DMS 273 (cell line): ENCODE measurements around the gene SYNPR.
"Not testable (repeated sequence)": the region's sequence is repeated elsewhere in the genome, so short reads cannot be mapped to it uniquely, and the experiment has no call there.

Experiments used
- DNase-seq: peaks from one replicate; lab custom pipeline; 2025; ENCODE audit not compliant: unreplicated experiment; lab: John Stamatoyannopoulos, UW

The SYNPR gene

GRCh38 chr3:63278171-63279004 is at the start of gene SYNPR:
TSS of gene SYNPR (plus strand) at chr3:63278308.
- peak; percentile 79 for DNase-seq

DNA sequence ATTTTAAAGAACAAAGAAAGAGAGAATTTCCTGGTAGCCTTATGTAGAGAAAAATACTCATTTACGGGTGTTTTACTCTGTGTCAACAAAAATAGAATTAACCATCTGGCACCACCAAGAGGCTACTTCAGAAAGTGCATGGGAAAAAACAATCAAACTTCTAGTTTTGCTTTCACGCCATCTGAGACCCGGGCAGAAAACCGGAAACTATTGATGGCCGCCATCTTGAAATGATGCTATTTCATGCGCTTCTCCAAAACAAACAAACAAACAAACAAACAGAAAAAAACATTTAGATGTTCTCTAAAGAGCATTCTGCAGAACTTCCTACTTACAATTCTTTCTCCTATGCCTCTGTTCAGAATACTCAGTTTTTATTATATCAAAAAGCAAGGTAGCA is 49.4 kb upstream of the SYNPR start:
- DNase-seq, result peak; percentile 73

- no peak for DNase-seq
These were observed 48.0 kb upstream of the SYNPR start for GRCh38 chr3:63230146-63230545.

- no peak for DNase-seq
These were observed 46.5 kb upstream of the SYNPR start for GRCh38 chr3:63231643-63232042.

DNA sequence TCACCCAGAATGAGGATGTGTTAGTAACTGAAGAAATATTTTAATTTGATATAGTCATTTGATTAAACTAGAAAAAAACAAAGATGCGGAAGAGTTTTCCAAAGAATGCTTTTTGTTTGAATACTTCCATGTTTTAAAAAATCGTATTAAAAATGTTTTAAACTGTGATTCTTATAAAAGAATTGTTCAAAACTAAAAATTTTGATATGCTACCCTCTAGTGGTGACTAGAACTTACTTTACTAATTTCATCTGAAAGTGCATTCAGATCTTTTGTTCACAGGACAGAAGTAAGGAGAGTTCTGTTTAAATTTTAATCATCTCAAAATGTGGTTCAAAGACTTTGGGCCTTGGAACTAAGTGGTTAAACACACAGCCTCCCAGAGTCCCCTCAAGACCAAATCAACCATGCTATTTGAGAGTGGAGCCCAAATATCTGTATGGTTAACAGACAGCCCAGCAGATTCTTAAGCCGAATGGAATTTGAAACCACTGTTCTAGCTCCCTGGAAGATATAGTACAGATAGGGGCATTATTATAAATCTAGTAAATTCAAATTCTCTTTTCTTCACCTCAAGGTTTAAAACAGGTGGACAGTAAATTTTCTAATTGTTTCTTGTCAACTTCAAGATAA is 45.2 kb upstream of the SYNPR start:
- DNase-seq, result peak; percentile 25

- no peak for DNase-seq
These were observed 37.7 kb upstream of the SYNPR start for GRCh38 chr3:63240381-63240902.

- DNase-seq, result no peak
These were observed 36.0 kb upstream of the SYNPR start for GRCh38 chr3:63242124-63242523.

DNA sequence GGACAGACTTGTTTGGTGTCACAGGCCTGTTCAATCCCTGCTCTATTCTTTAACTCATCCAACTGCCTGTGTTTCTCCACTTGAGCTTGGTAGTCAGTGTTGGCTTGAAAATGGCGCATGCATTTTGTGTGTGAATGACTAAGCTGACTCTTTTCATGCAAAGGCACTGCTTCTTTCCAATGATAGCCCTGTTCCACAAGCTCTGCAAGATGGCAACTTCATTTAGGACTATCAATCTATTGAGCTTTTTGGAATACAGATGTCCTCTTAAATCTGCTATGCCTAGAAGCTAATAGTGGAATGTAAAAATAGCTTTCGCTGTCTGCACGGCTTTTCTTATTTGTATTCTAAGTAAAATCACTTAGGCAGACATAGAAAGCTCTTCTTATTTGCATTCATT is 33.6 kb upstream of the SYNPR start:
- DNase-seq, result no peak

DNA sequence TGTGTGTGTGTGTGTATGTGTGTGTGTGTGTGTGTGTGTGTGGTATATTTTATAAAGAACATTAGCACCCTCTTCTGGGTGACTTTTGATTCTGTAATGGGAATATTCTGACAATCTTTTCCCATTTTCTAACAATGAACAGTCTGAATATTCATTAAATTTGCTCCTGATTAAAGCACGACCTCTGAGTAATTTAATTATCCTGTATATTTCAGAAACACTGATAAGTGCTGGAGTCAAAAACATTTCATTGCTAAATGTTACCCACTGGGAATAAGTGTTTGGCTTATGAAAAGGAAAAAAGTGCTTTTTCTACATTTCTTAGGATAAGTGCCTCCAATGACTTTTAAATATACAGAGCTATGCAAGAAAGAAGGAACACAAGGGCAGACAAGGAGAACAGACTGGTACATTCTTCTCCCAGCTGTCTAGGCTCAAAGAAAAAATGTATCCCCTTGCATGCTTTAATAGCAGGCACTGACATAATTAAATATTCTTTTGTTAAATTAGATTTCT is 32.3 kb upstream of the SYNPR start:
- DNase-seq, result peak; percentile 20

- DNase-seq, result no peak
These were observed 30.1 kb upstream of the SYNPR start for GRCh38 chr3:63248015-63248414.

GRCh38 chr3:63251499-63251898 is 26.6 kb upstream of the SYNPR start:
- no peak for DNase-seq

GRCh38 chr3:63255819-63256218 is 22.3 kb upstream of the SYNPR start:
- DNase-seq, result not testable (repeated sequence)

DNA sequence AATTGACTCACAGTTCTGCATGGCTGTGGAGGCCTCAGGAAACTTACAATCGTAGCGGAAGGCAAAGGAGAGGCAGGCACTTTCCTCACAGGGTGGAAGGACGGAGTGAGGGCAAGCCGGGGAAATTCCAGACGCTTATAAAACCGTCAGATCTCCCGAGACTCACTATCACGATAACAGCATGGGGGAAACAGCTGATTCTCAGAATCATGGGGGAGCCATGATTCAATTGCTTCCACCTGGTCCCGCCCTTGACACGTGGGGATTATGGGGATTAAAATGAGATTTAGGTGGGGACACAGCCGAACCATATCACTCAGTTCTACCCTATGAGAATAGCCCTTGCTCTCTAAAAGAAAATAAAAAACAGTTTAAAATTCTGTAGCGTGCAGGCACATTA is 13.4 kb upstream of the SYNPR start:
- DNase-seq, result no peak

DNA sequence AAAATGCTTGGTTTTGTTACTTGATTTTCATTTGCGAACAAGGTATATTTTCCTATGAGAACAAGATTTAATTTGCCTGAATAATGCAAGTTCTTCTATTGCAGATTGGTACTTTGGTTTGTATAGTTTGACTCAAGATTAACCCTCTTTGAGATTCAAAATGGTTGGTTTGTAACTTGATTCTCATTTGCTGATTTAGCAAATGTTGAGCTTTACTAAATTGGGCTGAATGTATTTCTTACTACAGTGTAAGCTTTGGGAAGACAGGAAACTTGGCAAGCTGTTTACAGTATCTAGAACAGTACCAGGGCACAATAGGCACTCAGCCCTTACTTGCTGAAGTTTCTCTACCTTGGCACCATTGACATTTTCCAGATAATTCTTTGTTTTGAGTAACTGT is 3.7 kb upstream of the SYNPR start:
- no peak for DNase-seq

DNA sequence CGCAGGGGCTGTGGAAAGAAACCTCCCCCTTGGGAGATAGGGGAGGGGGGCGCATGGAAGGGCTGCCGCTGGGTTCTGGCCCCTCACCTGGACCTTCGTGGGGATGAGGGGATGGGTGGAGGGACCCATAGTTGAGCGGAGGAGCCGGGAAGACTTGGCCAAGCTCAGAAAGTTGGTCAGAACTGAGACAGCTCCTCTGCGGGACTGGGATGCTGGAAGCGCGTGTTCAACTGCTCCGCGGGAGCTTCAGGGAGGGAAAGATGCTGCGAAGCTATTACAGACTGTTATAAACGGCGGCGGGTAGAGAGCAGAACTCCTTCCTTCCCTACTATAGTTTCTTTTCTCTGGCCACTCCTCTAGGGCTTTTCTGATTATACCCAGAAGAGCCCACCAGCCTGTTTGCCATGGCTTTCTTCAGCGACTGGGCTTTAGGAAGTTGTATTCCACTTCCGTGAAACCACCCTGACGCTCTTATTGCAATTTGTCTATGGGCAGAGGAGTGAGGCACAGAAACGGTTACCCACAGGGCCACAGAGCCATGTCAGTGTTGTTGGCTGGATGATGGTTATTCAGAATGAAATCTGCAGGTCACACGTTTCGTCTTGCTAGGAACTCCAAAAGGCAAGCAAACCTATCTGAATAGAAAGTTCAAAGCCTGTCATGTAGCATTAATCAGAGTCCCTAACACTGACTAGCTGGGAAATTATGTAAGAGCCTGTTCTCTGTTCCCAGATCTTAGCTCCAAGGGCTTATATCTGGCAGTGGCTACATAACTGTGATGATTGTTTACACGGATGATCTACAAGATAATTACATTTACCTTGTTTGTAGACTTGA is 1.1 kb downstream of the SYNPR start:
- DNase-seq, result peak; percentile 34

- no peak for DNase-seq
These were observed 9.5 kb downstream of the SYNPR start for GRCh38 chr3:63287610-63288009.

- DNase-seq, result no peak
These were observed 12.6 kb downstream of the SYNPR start for GRCh38 chr3:63290686-63291085.

GRCh38 chr3:63294332-63294731 is 16.2 kb downstream of the SYNPR start:
- no peak for DNase-seq

GRCh38 chr3:63295356-63295755 is 17.2 kb downstream of the SYNPR start:
- no peak for DNase-seq

DNA sequence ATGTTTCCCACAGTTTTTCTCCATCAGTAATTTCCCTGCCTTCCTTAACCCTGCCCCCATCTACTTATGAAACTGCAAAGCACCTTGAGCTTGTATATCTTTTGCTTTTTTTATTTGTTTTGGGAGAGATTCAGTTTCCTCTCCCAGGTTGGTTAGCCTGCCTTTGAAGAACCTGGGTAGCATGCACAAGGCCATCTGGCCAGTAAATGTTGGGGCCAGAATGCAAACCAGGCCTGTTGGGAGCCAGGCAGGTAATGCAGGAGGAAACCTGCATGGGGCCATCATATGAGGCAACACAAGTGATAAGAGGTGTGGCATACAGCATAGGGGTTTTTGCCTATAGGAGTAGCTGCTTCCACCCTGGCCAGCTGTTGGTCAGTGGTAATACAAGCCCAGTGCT is 17.7 kb downstream of the SYNPR start:
- peak; percentile 6 for DNase-seq

- no peak for DNase-seq
These were observed 18.1 kb downstream of the SYNPR start for GRCh38 chr3:63296249-63296648.
